WTC11 (cell line): ENCODE data around the gene DIRAS2. TPM values are rescaled to one million over a fixed set of nuclear protein-coding genes. Genes with fewer than 3 reads are reported as not detected.

Experiments used
- ATAC-seq: fragments of 200-7000 bp; cut with Tn5 transposase; 2 replicates; pipeline ENCODE4 v1.10.0; 2021; ENCODE audit warnings: mild to moderate bottlenecking, moderate library complexity
- CTCF ChIA-PET: fragments of 300-600 bp; sonication (Branson Sonifier 250); formaldehyde crosslinking; loops from one replicate; lab custom pipeline; 2021; ENCODE audit warnings: antibody characterized with exemption; lab: Charles Lee
- POLR2A ChIA-PET: fragments of 350-600 bp; sonication (Branson Sonifier 250); formaldehyde crosslinking; loops from one replicate; lab custom pipeline; 2021; ENCODE audit warnings: antibody characterized with exemption; lab: Charles Lee
- DNase-seq: peaks from one replicate; pipeline ENCODE4 v3.0.0; 2021; ENCODE audit warnings: low spot score
- H3K27ac Mint-ChIP-seq: 2 replicates; pipeline ENCODE4 v1.8.0; 2021; ENCODE audit warnings: mixed read lengths
- H3K27me3 Mint-ChIP-seq: 2 replicates; pipeline ENCODE4 v1.8.0; 2021; ENCODE audit warnings: low read depth, mild to moderate bottlenecking, moderate library complexity, mixed read lengths
- H3K36me3 Mint-ChIP-seq: 2 replicates; pipeline ENCODE4 v1.8.0; 2021; ENCODE audit warnings: mixed read lengths
- H3K4me1 Mint-ChIP-seq: 2 replicates; pipeline ENCODE4 v1.8.0; 2022; ENCODE audit warnings: mixed read lengths
- H3K4me3 Mint-ChIP-seq: 2 replicates; pipeline ENCODE4 v1.8.0; 2021; ENCODE audit warnings: mild to moderate bottlenecking, moderate library complexity, mixed read lengths
- H3K9me3 Mint-ChIP-seq: 2 replicates; pipeline ENCODE4 v1.8.0; 2021; ENCODE audit warnings: mixed read lengths
- ATF1 ChIP-seq: sonication (generic); formaldehyde crosslinking; IDR thresholded peaks from 2 replicates; pipeline ENCODE4 v1.8.1; 2023; ENCODE audit warnings: mild to moderate bottlenecking, moderate library complexity, missing genetic modification reagents
- CBFB ChIP-seq: sonication (generic); formaldehyde crosslinking; IDR thresholded peaks from 2 replicates; pipeline ENCODE4 v1.8.1; 2022; ENCODE audit warnings: mild to moderate bottlenecking, low read depth, missing genetic modification reagents
- CREB1 ChIP-seq: sonication (generic); formaldehyde crosslinking; IDR thresholded peaks from 2 replicates; pipeline ENCODE4 v1.8.0; 2023; ENCODE audit warnings: mild to moderate bottlenecking, missing genetic modification reagents
- FOXP1 ChIP-seq: sonication (generic); formaldehyde crosslinking; IDR thresholded peaks from 2 replicates; pipeline ENCODE4 v1.8.0; 2022; ENCODE audit warnings: missing genetic modification reagents, mild to moderate bottlenecking, moderate library complexity, borderline replicate concordance
- GABPB1 ChIP-seq: sonication (generic); formaldehyde crosslinking; IDR thresholded peaks from 2 replicates; pipeline ENCODE4 v1.8.1; 2023; ENCODE audit warnings: mild to moderate bottlenecking, missing genetic modification reagents
- NFATC4 ChIP-seq: fragments of 250-450 bp; sonication (Bioruptor Pico); IDR thresholded peaks from 2 replicates; pipeline ENCODE4 v1.9.0; 2021; ENCODE audit warnings: mild to moderate bottlenecking
- NR1H2 ChIP-seq: sonication (generic); formaldehyde crosslinking; IDR thresholded peaks from 2 replicates; pipeline ENCODE4 v1.9.0; 2021; ENCODE audit warnings: mild to moderate bottlenecking, moderate library complexity, missing genetic modification reagents
- RELA ChIP-seq: sonication (generic); formaldehyde crosslinking; IDR thresholded peaks from 2 replicates; pipeline ENCODE4 v1.8.1; 2022; ENCODE audit warnings: missing genetic modification reagents, mild to moderate bottlenecking, borderline replicate concordance
- TCF7 ChIP-seq: sonication (generic); formaldehyde crosslinking; IDR thresholded peaks from 2 replicates; pipeline ENCODE4 v1.8.0; 2022; ENCODE audit warnings: mild to moderate bottlenecking, low read depth, missing genetic modification reagents, moderate library complexity
- TEAD1 ChIP-seq: sonication (generic); formaldehyde crosslinking; IDR thresholded peaks from 2 replicates; pipeline ENCODE4 v1.8.0; 2022; ENCODE audit warnings: mild to moderate bottlenecking, missing genetic modification reagents
- ZNF317 ChIP-seq: sonication (generic); formaldehyde crosslinking; IDR thresholded peaks from 2 replicates; pipeline ENCODE4 v1.8.1; 2023; ENCODE audit warnings: low read depth, mild to moderate bottlenecking, moderate library complexity, missing genetic modification reagents, borderline replicate concordance
- ZNF396 ChIP-seq: fragments of 250-450 bp; sonication (Bioruptor Pico); IDR thresholded peaks from 2 replicates; pipeline ENCODE4 v1.8.0; 2021; ENCODE audit warnings: mild to moderate bottlenecking, moderate library complexity, borderline replicate concordance
- total RNA-seq: library from RNA; stranded (reverse); gene quantifications from 3 replicates; pipeline ENCODE4 v1.2.3, GENCODE V29; 2021
- TF ChIP-seq, protein P1 (sequence below): sonication (generic); formaldehyde crosslinking; IDR thresholded peaks from 2 replicates; pipeline ENCODE4 v1.8.1; 2022; ENCODE audit warnings: low read depth, mild to moderate bottlenecking, moderate library complexity, missing genetic modification reagents, borderline replicate concordance
- TF ChIP-seq, protein P2 (sequence below): fragments of 250-450 bp; sonication (Bioruptor Pico); IDR thresholded peaks from 2 replicates; pipeline ENCODE4 v1.8.0; 2021; ENCODE audit warnings: mild to moderate bottlenecking
- TF ChIP-seq, protein P3 (sequence below): sonication (generic); formaldehyde crosslinking; IDR thresholded peaks from 2 replicates; pipeline ENCODE4 v1.8.0; 2022; ENCODE audit warnings: mild to moderate bottlenecking, missing genetic modification reagents
- TF ChIP-seq, protein P4 (sequence below): sonication (generic); formaldehyde crosslinking; IDR thresholded peaks from 2 replicates; pipeline ENCODE4 v1.8.0; 2022; ENCODE audit warnings: mild to moderate bottlenecking, missing genetic modification reagents
- TF ChIP-seq, protein P5 (sequence below): sonication (generic); formaldehyde crosslinking; conservative IDR thresholded peaks from 2 replicates; pipeline ENCODE4 v1.8.1; 2022; ENCODE audit warnings: mild to moderate bottlenecking, missing genetic modification reagents
- TF ChIP-seq, protein P6 (sequence below): sonication (generic); formaldehyde crosslinking; IDR thresholded peaks from 2 replicates; pipeline ENCODE4 v1.8.1; 2022; ENCODE audit warnings: mild to moderate bottlenecking, moderate library complexity, missing genetic modification reagents
- TF ChIP-seq, protein P7 (sequence below): fragments of 200-600 bp; IDR thresholded peaks from 2 replicates; pipeline ENCODE4 v1.8.0; 2022; ENCODE audit warnings: antibody characterized with exemption
- TF ChIP-seq, protein P8 (sequence below): sonication (generic); formaldehyde crosslinking; IDR thresholded peaks from 2 replicates; pipeline ENCODE4 v1.8.1; 2023; ENCODE audit warnings: mild to moderate bottlenecking, missing genetic modification reagents
- TF ChIP-seq, protein P9 (sequence below): sonication (generic); formaldehyde crosslinking; IDR thresholded peaks from 2 replicates; pipeline ENCODE4 v1.8.1; 2023; ENCODE audit warnings: mild to moderate bottlenecking, missing genetic modification reagents, moderate library complexity

DIRAS2 gene
- total RNA-seq, 1 experiment from 2014 or later, result 0.35 TPM

DNA sequence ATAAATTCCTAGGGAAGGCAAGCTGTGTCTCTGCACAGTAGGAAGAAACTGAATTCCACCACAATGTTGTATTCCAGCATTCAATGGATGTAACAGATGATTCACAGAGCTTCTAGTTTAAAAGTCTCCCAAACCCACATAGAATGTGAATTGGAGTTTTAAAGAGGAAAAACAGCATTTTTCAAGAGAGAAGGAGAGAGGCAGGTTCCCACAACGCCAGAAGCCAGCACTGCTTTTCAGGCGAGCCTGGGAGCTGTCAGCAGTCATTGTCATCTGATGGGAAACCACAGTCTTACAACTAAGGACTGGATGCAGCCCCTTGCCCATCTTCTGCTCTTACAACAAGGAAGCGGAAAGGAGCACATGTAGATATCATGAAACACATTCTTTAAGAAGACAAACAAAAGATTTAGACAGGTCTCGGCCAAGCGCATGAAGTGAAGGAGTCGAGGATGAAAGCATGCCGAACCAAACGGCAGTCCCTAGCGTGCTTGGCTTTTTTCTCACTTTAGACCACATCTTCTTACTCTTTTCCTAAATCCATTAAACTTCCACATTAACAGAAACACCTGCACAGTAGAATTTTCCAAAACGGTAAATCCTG is 638 bp downstream of the DIRAS2 start:
- ATAC-seq (0 out of 2 replicates have a peak, but pooled peaks have one; percentile 5), DNase-seq (no peak)
- Mint-ChIP-seq H3K4me3 (peak overlapping the region; percentile 84), H3K4me1 (peaks cover 12% of the 10 kb centered on the region), H3K27me3 (peaks cover 29% of the 10 kb centered on the region), H3K27ac (no peak overlapping the region), H3K36me3 (no peaks in the 10 kb centered on the region), H3K9me3 (no peaks in the 10 kb centered on the region)
- ChIA-PET POLR2A (no interaction called here), CTCF (interaction anchor here (1.2 to 2.1 kb wide), 4 partner anchors 29 to 500 kb away, joined by 4 to 22 read pairs (median 4); no protein-coding TSS in a partner anchor)
- TF ChIP-seq, protein P1, sequence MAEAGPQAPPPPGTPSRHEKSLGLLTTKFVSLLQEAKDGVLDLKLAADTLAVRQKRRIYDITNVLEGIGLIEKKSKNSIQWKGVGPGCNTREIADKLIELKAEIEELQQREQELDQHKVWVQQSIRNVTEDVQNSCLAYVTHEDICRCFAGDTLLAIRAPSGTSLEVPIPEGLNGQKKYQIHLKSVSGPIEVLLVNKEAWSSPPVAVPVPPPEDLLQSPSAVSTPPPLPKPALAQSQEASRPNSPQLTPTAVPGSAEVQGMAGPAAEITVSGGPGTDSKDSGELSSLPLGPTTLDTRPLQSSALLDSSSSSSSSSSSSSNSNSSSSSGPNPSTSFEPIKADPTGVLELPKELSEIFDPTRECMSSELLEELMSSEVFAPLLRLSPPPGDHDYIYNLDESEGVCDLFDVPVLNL (CRISPR knock-in tag), result no peak
- TF ChIP-seq NFATC4, result no peak
- TF ChIP-seq, protein P2, sequence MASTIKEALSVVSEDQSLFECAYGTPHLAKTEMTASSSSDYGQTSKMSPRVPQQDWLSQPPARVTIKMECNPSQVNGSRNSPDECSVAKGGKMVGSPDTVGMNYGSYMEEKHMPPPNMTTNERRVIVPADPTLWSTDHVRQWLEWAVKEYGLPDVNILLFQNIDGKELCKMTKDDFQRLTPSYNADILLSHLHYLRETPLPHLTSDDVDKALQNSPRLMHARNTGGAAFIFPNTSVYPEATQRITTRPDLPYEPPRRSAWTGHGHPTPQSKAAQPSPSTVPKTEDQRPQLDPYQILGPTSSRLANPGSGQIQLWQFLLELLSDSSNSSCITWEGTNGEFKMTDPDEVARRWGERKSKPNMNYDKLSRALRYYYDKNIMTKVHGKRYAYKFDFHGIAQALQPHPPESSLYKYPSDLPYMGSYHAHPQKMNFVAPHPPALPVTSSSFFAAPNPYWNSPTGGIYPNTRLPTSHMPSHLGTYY, result no peak
- TF ChIP-seq CBFB (CRISPR knock-in tag), result no peak
- TF ChIP-seq, protein P3, sequence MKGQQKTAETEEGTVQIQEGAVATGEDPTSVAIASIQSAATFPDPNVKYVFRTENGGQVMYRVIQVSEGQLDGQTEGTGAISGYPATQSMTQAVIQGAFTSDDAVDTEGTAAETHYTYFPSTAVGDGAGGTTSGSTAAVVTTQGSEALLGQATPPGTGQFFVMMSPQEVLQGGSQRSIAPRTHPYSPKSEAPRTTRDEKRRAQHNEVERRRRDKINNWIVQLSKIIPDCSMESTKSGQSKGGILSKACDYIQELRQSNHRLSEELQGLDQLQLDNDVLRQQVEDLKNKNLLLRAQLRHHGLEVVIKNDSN (CRISPR knock-in tag), result no peak
- TF ChIP-seq, protein P4, sequence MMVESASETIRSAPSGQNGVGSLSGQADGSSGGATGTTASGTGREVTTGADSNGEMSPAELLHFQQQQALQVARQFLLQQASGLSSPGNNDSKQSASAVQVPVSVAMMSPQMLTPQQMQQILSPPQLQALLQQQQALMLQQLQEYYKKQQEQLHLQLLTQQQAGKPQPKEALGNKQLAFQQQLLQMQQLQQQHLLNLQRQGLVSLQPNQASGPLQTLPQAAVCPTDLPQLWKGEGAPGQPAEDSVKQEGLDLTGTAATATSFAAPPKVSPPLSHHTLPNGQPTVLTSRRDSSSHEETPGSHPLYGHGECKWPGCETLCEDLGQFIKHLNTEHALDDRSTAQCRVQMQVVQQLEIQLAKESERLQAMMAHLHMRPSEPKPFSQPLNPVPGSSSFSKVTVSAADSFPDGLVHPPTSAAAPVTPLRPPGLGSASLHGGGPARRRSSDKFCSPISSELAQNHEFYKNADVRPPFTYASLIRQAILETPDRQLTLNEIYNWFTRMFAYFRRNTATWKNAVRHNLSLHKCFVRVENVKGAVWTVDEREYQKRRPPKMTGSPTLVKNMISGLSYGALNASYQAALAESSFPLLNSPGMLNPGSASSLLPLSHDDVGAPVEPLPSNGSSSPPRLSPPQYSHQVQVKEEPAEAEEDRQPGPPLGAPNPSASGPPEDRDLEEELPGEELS, result no peak
- TF ChIP-seq NR1H2 (CRISPR knock-in tag), result no peak
- no peak for TF ChIP-seq ZNF396 (CRISPR knock-in tag)
- TF ChIP-seq TEAD1 (CRISPR knock-in tag), result no peak
- TF ChIP-seq, protein P5, sequence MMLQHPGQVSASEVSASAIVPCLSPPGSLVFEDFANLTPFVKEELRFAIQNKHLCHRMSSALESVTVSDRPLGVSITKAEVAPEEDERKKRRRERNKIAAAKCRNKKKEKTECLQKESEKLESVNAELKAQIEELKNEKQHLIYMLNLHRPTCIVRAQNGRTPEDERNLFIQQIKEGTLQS, result no peak
- TF ChIP-seq, protein P6, sequence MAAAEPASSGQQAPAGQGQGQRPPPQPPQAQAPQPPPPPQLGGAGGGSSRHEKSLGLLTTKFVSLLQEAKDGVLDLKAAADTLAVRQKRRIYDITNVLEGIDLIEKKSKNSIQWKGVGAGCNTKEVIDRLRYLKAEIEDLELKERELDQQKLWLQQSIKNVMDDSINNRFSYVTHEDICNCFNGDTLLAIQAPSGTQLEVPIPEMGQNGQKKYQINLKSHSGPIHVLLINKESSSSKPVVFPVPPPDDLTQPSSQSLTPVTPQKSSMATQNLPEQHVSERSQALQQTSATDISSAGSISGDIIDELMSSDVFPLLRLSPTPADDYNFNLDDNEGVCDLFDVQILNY (CRISPR knock-in tag), result no peak

DNA sequence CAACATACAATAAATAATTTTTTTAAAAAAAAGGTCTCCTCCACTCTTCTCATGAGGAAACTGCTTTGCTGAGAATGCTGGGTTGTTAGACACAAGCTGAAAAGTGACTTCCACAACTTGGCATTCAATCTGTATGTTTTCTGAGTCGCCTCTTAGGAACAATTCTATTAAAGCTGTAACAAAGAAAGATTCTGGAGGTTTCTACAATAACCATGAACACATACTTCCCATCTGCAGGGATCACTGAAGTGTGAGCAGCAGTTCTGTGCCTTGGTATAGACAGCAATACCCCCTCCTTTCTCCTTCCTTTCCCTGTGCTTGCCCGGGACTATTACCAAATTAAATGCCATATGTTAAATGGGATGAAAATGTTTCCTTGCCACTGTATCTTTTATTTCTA is 1.5 kb downstream of the DIRAS2 start:
- H3K27ac Mint-ChIP-seq, result no peak overlapping the region
- H3K4me3 Mint-ChIP-seq, result no peak overlapping the region
- TF ChIP-seq CREB1 (CRISPR knock-in tag), result no peak
- no peak for TF ChIP-seq ATF1
- TF ChIP-seq TCF7 (CRISPR knock-in tag), result no peak
- TF ChIP-seq FOXP1, result no peak
- TF ChIP-seq, protein P4, result no peak
- TF ChIP-seq RELA, result no peak
- TF ChIP-seq, protein P7, sequence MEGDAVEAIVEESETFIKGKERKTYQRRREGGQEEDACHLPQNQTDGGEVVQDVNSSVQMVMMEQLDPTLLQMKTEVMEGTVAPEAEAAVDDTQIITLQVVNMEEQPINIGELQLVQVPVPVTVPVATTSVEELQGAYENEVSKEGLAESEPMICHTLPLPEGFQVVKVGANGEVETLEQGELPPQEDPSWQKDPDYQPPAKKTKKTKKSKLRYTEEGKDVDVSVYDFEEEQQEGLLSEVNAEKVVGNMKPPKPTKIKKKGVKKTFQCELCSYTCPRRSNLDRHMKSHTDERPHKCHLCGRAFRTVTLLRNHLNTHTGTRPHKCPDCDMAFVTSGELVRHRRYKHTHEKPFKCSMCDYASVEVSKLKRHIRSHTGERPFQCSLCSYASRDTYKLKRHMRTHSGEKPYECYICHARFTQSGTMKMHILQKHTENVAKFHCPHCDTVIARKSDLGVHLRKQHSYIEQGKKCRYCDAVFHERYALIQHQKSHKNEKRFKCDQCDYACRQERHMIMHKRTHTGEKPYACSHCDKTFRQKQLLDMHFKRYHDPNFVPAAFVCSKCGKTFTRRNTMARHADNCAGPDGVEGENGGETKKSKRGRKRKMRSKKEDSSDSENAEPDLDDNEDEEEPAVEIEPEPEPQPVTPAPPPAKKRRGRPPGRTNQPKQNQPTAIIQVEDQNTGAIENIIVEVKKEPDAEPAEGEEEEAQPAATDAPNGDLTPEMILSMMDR, result no peak
- TF ChIP-seq, protein P8, sequence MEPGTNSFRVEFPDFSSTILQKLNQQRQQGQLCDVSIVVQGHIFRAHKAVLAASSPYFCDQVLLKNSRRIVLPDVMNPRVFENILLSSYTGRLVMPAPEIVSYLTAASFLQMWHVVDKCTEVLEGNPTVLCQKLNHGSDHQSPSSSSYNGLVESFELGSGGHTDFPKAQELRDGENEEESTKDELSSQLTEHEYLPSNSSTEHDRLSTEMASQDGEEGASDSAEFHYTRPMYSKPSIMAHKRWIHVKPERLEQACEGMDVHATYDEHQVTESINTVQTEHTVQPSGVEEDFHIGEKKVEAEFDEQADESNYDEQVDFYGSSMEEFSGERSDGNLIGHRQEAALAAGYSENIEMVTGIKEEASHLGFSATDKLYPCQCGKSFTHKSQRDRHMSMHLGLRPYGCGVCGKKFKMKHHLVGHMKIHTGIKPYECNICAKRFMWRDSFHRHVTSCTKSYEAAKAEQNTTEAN (CRISPR knock-in tag), result no peak
- TF ChIP-seq GABPB1 (CRISPR knock-in tag), result no peak
- no peak for TF ChIP-seq ZNF317
- TF ChIP-seq, protein P9, sequence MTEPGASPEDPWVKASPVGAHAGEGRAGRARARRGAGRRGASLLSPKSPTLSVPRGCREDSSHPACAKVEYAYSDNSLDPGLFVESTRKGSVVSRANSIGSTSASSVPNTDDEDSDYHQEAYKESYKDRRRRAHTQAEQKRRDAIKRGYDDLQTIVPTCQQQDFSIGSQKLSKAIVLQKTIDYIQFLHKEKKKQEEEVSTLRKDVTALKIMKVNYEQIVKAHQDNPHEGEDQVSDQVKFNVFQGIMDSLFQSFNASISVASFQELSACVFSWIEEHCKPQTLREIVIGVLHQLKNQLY, result no peak

More for the DNA sequence above, 1.5 kb downstream of the DIRAS2 start:
- ChIA-PET POLR2A (no interaction called here), CTCF (no interaction called here)
- DNase-seq (no peak), ATAC-seq (no peak)
- H3K36me3 Mint-ChIP-seq, result no peaks in the 10 kb centered on the region
- H3K4me1 Mint-ChIP-seq, result peaks cover 12% of the 10 kb centered on the region
- no peaks in the 10 kb centered on the region; the same call in 1 of the 2 replicates for H3K9me3 Mint-ChIP-seq
- H3K27me3 Mint-ChIP-seq, result peaks cover 29% of the 10 kb centered on the region
